Astrocyte (in vitro differentiated cells and primary cell): Measurements from ENCODE around the gene IL20RB. TPM values are rescaled to one million over a fixed set of nuclear protein-coding genes. Genes with fewer than 3 reads are reported as not detected.

ENCODE experiments used
- DNase-seq: peaks from one replicate; pipeline ENCODE4 v3.0.0-alpha.2; 2010; ENCODE audit warnings: low read depth
- FAIRE-seq: peaks from 2 replicates; lab custom pipeline; 2011; peaks lifted over from hg19 to GRCh38; lab: Jason Lieb, UNC
- H2AFZ ChIP-seq: 2 replicates; pipeline ENCODE4 v1.6.0; 2012; ENCODE audit warnings: low read depth, low read length, inconsistent platforms
- H3K27ac ChIP-seq: 2 replicates; pipeline ENCODE4 v1.5.1; 2011; ENCODE audit warnings: low read depth, low read length, inconsistent platforms
- H3K27me3 ChIP-seq: 2 replicates; pipeline ENCODE4 v1.6.0; 2011; ENCODE audit warnings: low read length, inconsistent platforms; ENCODE audit not compliant: insufficient read depth
- H3K36me3 ChIP-seq: 2 replicates; pipeline ENCODE4 v1.5.1; 2011; ENCODE audit warnings: low read length, inconsistent platforms; ENCODE audit not compliant: insufficient read depth
- H3K4me1 ChIP-seq: 2 replicates; pipeline ENCODE4 v1.5.1; 2011; ENCODE audit warnings: low read length, inconsistent platforms; ENCODE audit not compliant: insufficient read depth
- H3K4me2 ChIP-seq: 2 replicates; pipeline ENCODE4 v1.6.0; 2012; ENCODE audit warnings: low read length, inconsistent platforms
- H3K4me3 ChIP-seq: 2 replicates; pipeline ENCODE4 v1.5.1; 2011; ENCODE audit warnings: low read depth, mild to moderate bottlenecking, low read length, inconsistent platforms; ENCODE audit not compliant: insufficient read depth
- H3K79me2 ChIP-seq: 2 replicates; pipeline ENCODE4 v1.6.0; 2012; ENCODE audit warnings: mild to moderate bottlenecking, low read length, inconsistent platforms; ENCODE audit not compliant: insufficient read depth
- H3K9ac ChIP-seq: 2 replicates; pipeline ENCODE4 v1.6.0; 2012; ENCODE audit warnings: mild to moderate bottlenecking, low read length, inconsistent platforms
- H3K9me3 ChIP-seq: 2 replicates; pipeline ENCODE4 v1.5.1; 2012; ENCODE audit warnings: low read depth, mild to moderate bottlenecking, low read length, inconsistent platforms; ENCODE audit not compliant: insufficient read depth
- H4K20me1 ChIP-seq: 2 replicates; pipeline ENCODE4 v1.6.0; 2012; ENCODE audit warnings: low read length, inconsistent platforms; ENCODE audit not compliant: insufficient read depth
- H3K27ac Mint-ChIP-seq: one replicate; pipeline ENCODE4 v1.8.0; 2021; ENCODE audit warnings: mild to moderate bottlenecking, mixed read lengths; ENCODE audit not compliant: unreplicated experiment
- H3K27me3 Mint-ChIP-seq: one replicate; pipeline ENCODE4 v1.8.0; 2021; ENCODE audit warnings: low read depth, mixed read lengths; ENCODE audit not compliant: unreplicated experiment
- H3K36me3 Mint-ChIP-seq: one replicate; pipeline ENCODE4 v1.8.0; 2021; ENCODE audit warnings: low read depth, mixed read lengths; ENCODE audit not compliant: unreplicated experiment
- H3K4me1 Mint-ChIP-seq: one replicate; pipeline ENCODE4 v1.8.0; 2021; ENCODE audit warnings: low read depth, mixed read lengths; ENCODE audit not compliant: unreplicated experiment
- H3K4me3 Mint-ChIP-seq: one replicate; pipeline ENCODE4 v1.8.0; 2021; ENCODE audit warnings: mild to moderate bottlenecking, moderate library complexity, mixed read lengths; ENCODE audit not compliant: unreplicated experiment
- H3K9me3 Mint-ChIP-seq: one replicate; pipeline ENCODE4 v1.8.0; 2021; ENCODE audit warnings: mild to moderate bottlenecking, mixed read lengths; ENCODE audit not compliant: unreplicated experiment
- EZH2 ChIP-seq: IDR thresholded peaks from 2 replicates; pipeline ENCODE4 v1.6.1; 2012; ENCODE audit warnings: mild to moderate bottlenecking, low read length, inconsistent platforms; ENCODE audit not compliant: insufficient read depth
- total RNA-seq: library from RNA; stranded (reverse); gene quantifications from 2 replicates; pipeline ENCODE4 v1.2.1, GENCODE V29; 2021
- TF ChIP-seq, protein P1 (sequence below): IDR thresholded peaks from 2 replicates; pipeline ENCODE4 v1.5.1; 2011; ENCODE audit warnings: low read depth, mild to moderate bottlenecking, inconsistent platforms, low read length, moderate library complexity; ENCODE audit not compliant: insufficient read depth

Gene IL20RB
- total RNA-seq, 1 donor from 2014 or later, result 22.0 TPM

DNA sequence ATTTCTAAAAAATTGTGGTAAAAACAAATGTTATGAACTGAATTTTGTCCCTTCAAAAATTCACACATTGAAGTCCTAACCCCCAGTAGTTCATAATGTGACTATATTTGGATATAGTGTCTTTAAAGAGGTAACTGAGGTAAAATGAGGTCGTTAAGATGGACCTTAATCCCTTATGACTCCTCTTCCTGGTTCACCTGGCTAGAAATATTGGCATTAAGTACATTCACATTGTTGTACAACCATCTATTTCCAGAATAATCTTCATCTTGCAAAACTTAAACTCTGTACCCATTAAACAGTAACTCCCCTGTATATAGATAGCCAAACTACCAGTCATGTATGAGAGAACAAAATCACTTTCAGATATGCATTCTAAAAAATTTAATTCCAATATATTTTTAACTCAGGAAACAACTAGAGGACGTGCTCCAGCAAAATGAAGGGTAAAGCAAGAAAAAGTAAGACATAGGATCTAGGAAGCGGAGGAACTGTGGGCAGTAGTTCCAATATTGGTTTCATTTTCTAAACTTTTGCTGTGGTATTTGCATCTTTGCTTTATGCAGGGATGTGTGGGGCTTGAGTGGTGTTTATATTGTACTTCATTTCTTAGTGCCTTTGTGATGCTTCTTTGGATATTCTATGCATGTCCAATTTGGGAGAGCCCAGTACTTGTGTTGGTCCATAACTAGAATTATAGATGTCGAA lies 36.7 kb upstream of the IL20RB start:
- Histone ChIP-seq H3K9ac (no peak overlapping the region), H3K36me3 (no peaks in the 10 kb centered on the region), H3K9me3 (no peaks in the 10 kb centered on the region), H2AFZ (no peak overlapping the region), H3K4me2 (no peak overlapping the region), H3K4me1 (no peaks in the 10 kb centered on the region), H3K79me2 (peaks cover 49% of the 10 kb centered on the region), H3K4me3 (no peak overlapping the region), H3K27ac (no peak overlapping the region), H3K27me3 (no peaks in the 10 kb centered on the region), H4K20me1 (peaks cover 27% of the 10 kb centered on the region)
- FAIRE-seq (no peak), DNase-seq (no peak)
- Mint-ChIP-seq H3K27ac (no peak overlapping the region), H3K27me3 (no peaks in the 10 kb centered on the region), H3K36me3 (peaks cover 4% of the 10 kb centered on the region), H3K4me1 (peaks cover 8% of the 10 kb centered on the region), H3K4me3 (no peak overlapping the region), H3K9me3 (peaks cover 3% of the 10 kb centered on the region)
- TF ChIP-seq, protein P1, sequence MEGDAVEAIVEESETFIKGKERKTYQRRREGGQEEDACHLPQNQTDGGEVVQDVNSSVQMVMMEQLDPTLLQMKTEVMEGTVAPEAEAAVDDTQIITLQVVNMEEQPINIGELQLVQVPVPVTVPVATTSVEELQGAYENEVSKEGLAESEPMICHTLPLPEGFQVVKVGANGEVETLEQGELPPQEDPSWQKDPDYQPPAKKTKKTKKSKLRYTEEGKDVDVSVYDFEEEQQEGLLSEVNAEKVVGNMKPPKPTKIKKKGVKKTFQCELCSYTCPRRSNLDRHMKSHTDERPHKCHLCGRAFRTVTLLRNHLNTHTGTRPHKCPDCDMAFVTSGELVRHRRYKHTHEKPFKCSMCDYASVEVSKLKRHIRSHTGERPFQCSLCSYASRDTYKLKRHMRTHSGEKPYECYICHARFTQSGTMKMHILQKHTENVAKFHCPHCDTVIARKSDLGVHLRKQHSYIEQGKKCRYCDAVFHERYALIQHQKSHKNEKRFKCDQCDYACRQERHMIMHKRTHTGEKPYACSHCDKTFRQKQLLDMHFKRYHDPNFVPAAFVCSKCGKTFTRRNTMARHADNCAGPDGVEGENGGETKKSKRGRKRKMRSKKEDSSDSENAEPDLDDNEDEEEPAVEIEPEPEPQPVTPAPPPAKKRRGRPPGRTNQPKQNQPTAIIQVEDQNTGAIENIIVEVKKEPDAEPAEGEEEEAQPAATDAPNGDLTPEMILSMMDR, result no peak
- no peak for TF ChIP-seq EZH2

- TF ChIP-seq, protein P1, result no peak
- TF ChIP-seq EZH2, result no peak
- H3K9me3 Mint-ChIP-seq, result peaks cover 3% of the 10 kb centered on the region
- no peak overlapping the region for H3K9ac ChIP-seq
- H3K4me3 Mint-ChIP-seq, result no peak overlapping the region
- DNase-seq, result no peak
- no peak overlapping the region for H3K4me3 ChIP-seq
- H3K4me1 ChIP-seq, result no peaks in the 10 kb centered on the region
- no peak overlapping the region for H2AFZ ChIP-seq
- FAIRE-seq, result no peak
- no peaks in the 10 kb centered on the region for H3K9me3 ChIP-seq
- H3K27ac ChIP-seq, result no peak overlapping the region
- peaks cover 3% of the 10 kb centered on the region for H3K36me3 Mint-ChIP-seq
- H3K27me3 ChIP-seq, result no peaks in the 10 kb centered on the region
- H3K4me1 Mint-ChIP-seq, result peaks cover 4% of the 10 kb centered on the region
- H4K20me1 ChIP-seq, result peaks cover 23% of the 10 kb centered on the region
- peaks cover 33% of the 10 kb centered on the region for H3K79me2 ChIP-seq
- no peak overlapping the region for H3K4me2 ChIP-seq
- H3K27ac Mint-ChIP-seq, result no peak overlapping the region
- H3K36me3 ChIP-seq, result peaks cover 5% of the 10 kb centered on the region
- H3K27me3 Mint-ChIP-seq, result no peaks in the 10 kb centered on the region
Measured at GRCh38 chr3:136925425-136926190, 32.2 kb upstream of the IL20RB start.

- H3K4me3 ChIP-seq, result no peak overlapping the region
- no peaks in the 10 kb centered on the region for H3K4me1 ChIP-seq
- no peak overlapping the region for H3K9ac ChIP-seq
- no peak overlapping the region for H3K4me2 ChIP-seq
- DNase-seq (no peak), FAIRE-seq (no peak)
- H3K27ac Mint-ChIP-seq, result no peak overlapping the region
- peaks cover 7% of the 10 kb centered on the region for H3K4me1 Mint-ChIP-seq
- H3K27me3 ChIP-seq, result no peaks in the 10 kb centered on the region
- no peak overlapping the region for H2AFZ ChIP-seq
- no peak overlapping the region for H3K27ac ChIP-seq
- no peak for TF ChIP-seq EZH2
- TF ChIP-seq, protein P1, result no peak
- H3K36me3 ChIP-seq, result peaks cover 5% of the 10 kb centered on the region
- no peak overlapping the region for H3K4me3 Mint-ChIP-seq
- no peaks in the 10 kb centered on the region for H3K27me3 Mint-ChIP-seq
- H4K20me1 ChIP-seq, result peaks cover 22% of the 10 kb centered on the region
- peaks cover 4% of the 10 kb centered on the region for H3K36me3 Mint-ChIP-seq
- peaks cover 24% of the 10 kb centered on the region for H3K79me2 ChIP-seq
- H3K9me3 Mint-ChIP-seq, result no peaks in the 10 kb centered on the region
- H3K9me3 ChIP-seq, result no peaks in the 10 kb centered on the region
Measured at GRCh38 chr3:136928240-136928639, 29.5 kb upstream of the IL20RB start.
